ENCODE results near the gene PDILT. TPM values are rescaled to one million over a fixed set of nuclear protein-coding genes. Genes with fewer than 3 reads are reported as not detected.
"Not testable (repeated sequence)": the region's sequence is repeated elsewhere in the genome, so short reads cannot be mapped to it uniquely, and the experiment has no call there.

The PDILT gene
- total RNA-seq, 1 experiment from 2014 or later: not detected

DNA sequence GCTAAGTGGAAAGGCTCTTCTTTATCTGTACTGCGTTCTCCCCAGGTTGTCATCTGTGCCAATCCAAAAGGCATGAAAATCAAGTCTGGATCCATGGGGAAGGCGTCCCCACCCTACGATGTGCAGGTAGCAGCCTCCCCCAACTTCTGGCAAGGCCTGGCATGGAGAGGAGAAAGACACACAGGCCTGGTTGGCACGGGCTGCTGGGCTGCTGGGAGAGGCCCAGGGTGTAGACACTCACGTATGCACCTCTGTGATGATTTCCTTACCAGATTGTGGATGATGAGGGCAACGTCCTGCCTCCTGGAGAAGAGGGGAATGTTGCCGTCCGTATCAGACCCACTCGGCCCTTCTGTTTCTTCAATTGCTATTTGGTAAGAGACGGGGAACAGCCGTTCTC lies 26.4 kb upstream of the PDILT start:
- no TSS peak for BruUV-seq (replicated peaks)
- ChIA-PET POLR2A (no interaction called here), CTCF (no interaction called here)
- intact Hi-C loops (cut with micrococcal nuclease; ENCODE audit: unreplicated experiment): no loop called here
- Histone ChIP-seq H3K4me1 (no peaks in the 10 kb centered on the region), H3K36me3 (ENCODE audit: control insufficient read depth, insufficient read depth, low read length) (no peaks in the 10 kb centered on the region), H3K9me3 (no peaks in the 10 kb centered on the region), H3K4me3 (ENCODE audit: low read depth, low read length) (no peak overlapping the region), H3K27me3 (replicated peaks; ENCODE audit: control insufficient read depth, insufficient read depth, low read length) (no peaks in the 10 kb centered on the region)
- no peak overlapping the region for H3K4me3 Mint-ChIP-seq (ENCODE audit: unreplicated experiment)
- TF ChIP-seq, protein P1, sequence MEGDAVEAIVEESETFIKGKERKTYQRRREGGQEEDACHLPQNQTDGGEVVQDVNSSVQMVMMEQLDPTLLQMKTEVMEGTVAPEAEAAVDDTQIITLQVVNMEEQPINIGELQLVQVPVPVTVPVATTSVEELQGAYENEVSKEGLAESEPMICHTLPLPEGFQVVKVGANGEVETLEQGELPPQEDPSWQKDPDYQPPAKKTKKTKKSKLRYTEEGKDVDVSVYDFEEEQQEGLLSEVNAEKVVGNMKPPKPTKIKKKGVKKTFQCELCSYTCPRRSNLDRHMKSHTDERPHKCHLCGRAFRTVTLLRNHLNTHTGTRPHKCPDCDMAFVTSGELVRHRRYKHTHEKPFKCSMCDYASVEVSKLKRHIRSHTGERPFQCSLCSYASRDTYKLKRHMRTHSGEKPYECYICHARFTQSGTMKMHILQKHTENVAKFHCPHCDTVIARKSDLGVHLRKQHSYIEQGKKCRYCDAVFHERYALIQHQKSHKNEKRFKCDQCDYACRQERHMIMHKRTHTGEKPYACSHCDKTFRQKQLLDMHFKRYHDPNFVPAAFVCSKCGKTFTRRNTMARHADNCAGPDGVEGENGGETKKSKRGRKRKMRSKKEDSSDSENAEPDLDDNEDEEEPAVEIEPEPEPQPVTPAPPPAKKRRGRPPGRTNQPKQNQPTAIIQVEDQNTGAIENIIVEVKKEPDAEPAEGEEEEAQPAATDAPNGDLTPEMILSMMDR (IDR thresholded peaks at IDR 0.05; ENCODE audit: insufficient read depth in 1 of 2, low read depth in 1 of 2, low read length in 1 of 2, severe bottlenecking in 1 of 2, unreplicated experiment in 1 of 2): no peak
- H3K27me3 Mint-ChIP-seq (ENCODE audit: insufficient read depth, unreplicated experiment): peaks cover 7% of the 10 kb centered on the region
- H3K4me1 Mint-ChIP-seq (ENCODE audit: low read depth, unreplicated experiment): no peaks in the 10 kb centered on the region
- no peak overlapping the region for H3K27ac Mint-ChIP-seq (ENCODE audit: unreplicated experiment)
- no peaks in the 10 kb centered on the region for H3K36me3 Mint-ChIP-seq (ENCODE audit: insufficient read depth, unreplicated experiment)
- no peak for DNase-seq
- H3K9me3 Mint-ChIP-seq (ENCODE audit: unreplicated experiment): peaks cover 10% of the 10 kb centered on the region

DNA sequence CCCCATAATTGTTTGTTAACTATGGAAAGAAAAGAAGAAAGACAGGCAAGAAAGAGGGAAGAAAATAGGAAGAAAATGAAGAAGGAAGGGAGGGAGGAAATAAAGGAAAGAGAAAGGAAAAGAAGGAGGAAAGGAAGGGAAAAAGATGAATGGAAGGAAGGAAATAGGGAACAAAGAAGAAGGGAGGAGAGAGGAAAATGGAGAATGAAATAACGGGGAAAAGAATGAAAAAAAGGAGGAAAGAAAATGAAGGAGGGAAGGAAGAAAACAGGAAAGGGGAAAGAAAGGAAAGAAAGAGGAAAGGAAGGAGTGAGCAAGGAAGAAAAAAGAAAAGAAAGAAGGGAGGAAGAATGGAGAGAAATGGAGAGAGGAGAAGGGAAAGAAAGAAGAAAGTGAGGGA lies 25.9 kb upstream of the PDILT start:
- DNase-seq; intact Hi-C loops (cut with micrococcal nuclease; ENCODE audit: unreplicated experiment); H3K4me1 ChIP-seq; H3K4me3 Mint-ChIP-seq (ENCODE audit: unreplicated experiment); BruUV-seq (replicated peaks); H3K36me3 ChIP-seq (ENCODE audit: control insufficient read depth, insufficient read depth, low read length); H3K9me3 ChIP-seq; H3K27me3 Mint-ChIP-seq (ENCODE audit: insufficient read depth, unreplicated experiment); H3K36me3 Mint-ChIP-seq (ENCODE audit: insufficient read depth, unreplicated experiment); H3K9me3 Mint-ChIP-seq (ENCODE audit: unreplicated experiment); H3K4me1 Mint-ChIP-seq (ENCODE audit: low read depth, unreplicated experiment); H3K27me3 ChIP-seq (replicated peaks; ENCODE audit: control insufficient read depth, insufficient read depth, low read length); H3K27ac Mint-ChIP-seq (ENCODE audit: unreplicated experiment); H3K4me3 ChIP-seq (ENCODE audit: low read depth, low read length); CTCF ChIA-PET; POLR2A ChIA-PET: not testable (repeated sequence)

DNA sequence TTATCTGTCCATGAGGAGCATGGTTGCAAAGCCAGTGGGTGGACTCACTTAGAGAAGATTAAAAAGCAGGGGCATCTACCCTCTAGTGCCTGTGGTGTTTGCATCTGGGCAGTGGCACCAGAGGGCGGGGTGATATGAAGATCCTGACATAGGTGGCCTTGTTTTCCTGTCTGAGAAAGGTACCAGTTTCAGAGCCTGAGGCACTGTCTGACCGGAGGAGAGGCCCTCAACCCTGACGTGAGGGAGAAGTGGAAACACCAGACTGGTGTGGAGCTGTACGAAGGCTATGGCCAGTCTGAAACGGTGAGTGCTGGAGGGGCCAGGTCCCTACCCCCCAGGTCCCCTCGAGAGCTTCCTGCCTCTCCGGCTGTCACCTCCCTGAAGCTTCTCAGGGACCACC lies 25.0 kb upstream of the PDILT start:
- H3K9me3 Mint-ChIP-seq (ENCODE audit: unreplicated experiment); H3K9me3 ChIP-seq; intact Hi-C loops (cut with micrococcal nuclease; ENCODE audit: unreplicated experiment); H3K4me1 ChIP-seq; H3K4me3 Mint-ChIP-seq (ENCODE audit: unreplicated experiment); DNase-seq; CTCF ChIA-PET; H3K27me3 ChIP-seq (replicated peaks; ENCODE audit: control insufficient read depth, insufficient read depth, low read length); H3K4me1 Mint-ChIP-seq (ENCODE audit: low read depth, unreplicated experiment); H3K36me3 Mint-ChIP-seq (ENCODE audit: insufficient read depth, unreplicated experiment); H3K36me3 ChIP-seq (ENCODE audit: control insufficient read depth, insufficient read depth, low read length); H3K27me3 Mint-ChIP-seq (ENCODE audit: insufficient read depth, unreplicated experiment); BruUV-seq (replicated peaks); H3K27ac Mint-ChIP-seq (ENCODE audit: unreplicated experiment); H3K4me3 ChIP-seq (ENCODE audit: low read depth, low read length); POLR2A ChIA-PET: not testable (repeated sequence)

DNA sequence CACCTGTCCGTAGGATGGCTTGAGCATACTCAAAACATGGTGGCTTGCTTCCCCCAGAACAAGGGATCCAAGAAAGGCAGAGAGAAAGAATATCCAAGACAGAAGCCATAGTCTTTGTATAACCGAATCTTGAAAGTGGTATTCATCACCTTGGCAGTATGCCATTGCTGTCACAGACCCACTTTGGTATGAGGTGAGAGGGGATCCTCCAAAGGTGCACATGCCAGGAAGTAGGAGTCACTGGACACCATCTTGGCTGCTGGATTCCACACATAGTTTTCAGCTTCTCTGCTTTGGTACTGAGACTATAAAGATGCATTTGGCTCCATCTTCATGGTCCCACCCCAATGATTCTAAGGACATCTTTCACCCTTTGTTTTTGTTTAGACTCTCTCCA lies 22.9 kb upstream of the PDILT start:
- H3K4me3 ChIP-seq (ENCODE audit: low read depth, low read length); H3K4me1 Mint-ChIP-seq (ENCODE audit: low read depth, unreplicated experiment); H3K9me3 ChIP-seq; CTCF ChIA-PET; H3K36me3 Mint-ChIP-seq (ENCODE audit: insufficient read depth, unreplicated experiment); BruUV-seq (replicated peaks); H3K4me3 Mint-ChIP-seq (ENCODE audit: unreplicated experiment); H3K4me1 ChIP-seq; H3K27me3 Mint-ChIP-seq (ENCODE audit: insufficient read depth, unreplicated experiment); H3K36me3 ChIP-seq (ENCODE audit: control insufficient read depth, insufficient read depth, low read length); intact Hi-C loops (cut with micrococcal nuclease; ENCODE audit: unreplicated experiment); DNase-seq; H3K9me3 Mint-ChIP-seq (ENCODE audit: unreplicated experiment); POLR2A ChIA-PET; H3K27ac Mint-ChIP-seq (ENCODE audit: unreplicated experiment); H3K27me3 ChIP-seq (replicated peaks; ENCODE audit: control insufficient read depth, insufficient read depth, low read length): not testable (repeated sequence)
